ENCODE data around the gene SBF2.

- TF ChIP-seq DIDO1 (tag; IDR thresholded peaks at IDR 0.05; ENCODE audit: low read depth) (no peak), CTCF (IDR thresholded peaks at IDR 0.05 in 2 of 3, conservative IDR thresholded peaks at IDR 0.05 in 1 of 3; ENCODE audit: insufficient read depth in 2 of 3, low read depth in 1 of 3, low read length in 3 of 3) (no peak), RBM39 (optimal IDR thresholded peaks at IDR 0.05; ENCODE audit: low read depth, low read length) (no peak), MTA2 (IDR thresholded peaks at IDR 0.05; ENCODE audit: low read depth) (no peak), BDP1 (IDR thresholded peaks at IDR 0.05; ENCODE audit: insufficient read depth, insufficient read length) (no peak), ZHX1 (conservative IDR thresholded peaks at IDR 0.05; ENCODE audit: low read length) (no peak), RAD21 (CRISPR knock-in tag; conservative IDR thresholded peaks at IDR 0.05 in 1 of 2, IDR thresholded peaks at IDR 0.05 in 1 of 2) (no peak), MAZ (CRISPR knock-in tag; conservative IDR thresholded peaks at IDR 0.05 in 1 of 2, IDR thresholded peaks at IDR 0.05 in 1 of 2) (no peak)
Measured at GRCh38 chr11:9831122-9831521, 462.9 kb downstream of the SBF2 start.
